Upper lobe of right lung (tissue), 1 donor: ENCODE results near the gene PAX5. TPM values are rescaled to one million over a fixed set of nuclear protein-coding genes. Genes with fewer than 3 reads are reported as not detected.

Experiments used
- ATAC-seq: fragments of 200-7000 bp; cut with Tn5 transposase; one replicate; pipeline ENCODE4 v1.9.1; 2020; ENCODE audit warnings: mild to moderate bottlenecking, moderate library complexity
- DNase-seq: peaks from one replicate; pipeline ENCODE4 v3.0.0-alpha.2; 2020
- H3K27ac ChIP-seq: fragments of 200-600 bp; one replicate; pipeline ENCODE4 v1.8.0; 2022
- H3K27me3 ChIP-seq: fragments of 200-600 bp; one replicate; pipeline ENCODE4 v1.8.0; 2022; ENCODE audit warnings: mild to moderate bottlenecking
- H3K36me3 ChIP-seq: fragments of 200-600 bp; one replicate; pipeline ENCODE4 v1.8.0; 2022
- H3K4me1 ChIP-seq: fragments of 200-600 bp; one replicate; pipeline ENCODE4 v1.8.0; 2022
- H3K4me3 ChIP-seq: fragments of 200-600 bp; one replicate; pipeline ENCODE4 v1.8.0; 2022; ENCODE audit warnings: mild to moderate bottlenecking
- H3K9me3 ChIP-seq: fragments of 200-600 bp; one replicate; pipeline ENCODE4 v1.8.0; 2022
- intact Hi-C: fragments of 100-400 bp; cut with DNase I; formaldehyde crosslinking; loops from one replicate; pipeline ENCODE4 v1.11.0; 2022
- total RNA-seq: library from RNA; stranded (reverse); fragmentation: NEBNext Ultra II Directional; extraction: Animal tissue kit (Norgen Biotek cat#: 25700); gene quantifications from one replicate; pipeline ENCODE4 v1.2.1, GENCODE V29; 2021
- TF ChIP-seq, protein P1 (sequence below): fragments of 200-600 bp; IDR thresholded peaks from one replicate; pipeline ENCODE4 v1.8.0; 2022; ENCODE audit warnings: antibody characterized with exemption
- donor health status: DM: no; HTN: yes; CAD: no; lungs with severe emphysema.

The PAX5 gene
- total RNA-seq, 1 donor from 2014 or later, result 0.23 TPM

DNA sequence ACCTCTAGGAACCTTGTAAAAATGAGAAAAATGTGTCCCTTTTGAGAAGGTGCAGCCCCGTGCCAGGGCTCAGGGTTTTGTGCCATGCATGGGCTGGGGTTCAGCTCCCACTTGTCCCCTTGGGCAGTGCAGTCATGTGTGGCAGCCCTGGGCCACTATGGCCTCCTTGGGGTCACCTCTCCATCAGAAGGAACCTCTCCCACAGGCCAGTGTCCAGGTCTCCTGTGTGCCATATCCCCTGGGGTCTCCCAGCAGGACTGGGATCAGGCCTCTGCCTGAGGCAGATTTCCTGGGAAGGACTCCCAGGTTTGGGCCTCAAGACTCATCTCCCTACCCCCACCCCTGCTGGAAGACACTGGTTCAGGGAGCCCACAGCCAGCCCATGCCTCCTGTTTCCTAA, 189.1 kb downstream of the PAX5 start:
- no peak overlapping the region for H3K4me3 ChIP-seq
- no peaks in the 10 kb centered on the region for H3K4me1 ChIP-seq
- TF ChIP-seq, protein P1, sequence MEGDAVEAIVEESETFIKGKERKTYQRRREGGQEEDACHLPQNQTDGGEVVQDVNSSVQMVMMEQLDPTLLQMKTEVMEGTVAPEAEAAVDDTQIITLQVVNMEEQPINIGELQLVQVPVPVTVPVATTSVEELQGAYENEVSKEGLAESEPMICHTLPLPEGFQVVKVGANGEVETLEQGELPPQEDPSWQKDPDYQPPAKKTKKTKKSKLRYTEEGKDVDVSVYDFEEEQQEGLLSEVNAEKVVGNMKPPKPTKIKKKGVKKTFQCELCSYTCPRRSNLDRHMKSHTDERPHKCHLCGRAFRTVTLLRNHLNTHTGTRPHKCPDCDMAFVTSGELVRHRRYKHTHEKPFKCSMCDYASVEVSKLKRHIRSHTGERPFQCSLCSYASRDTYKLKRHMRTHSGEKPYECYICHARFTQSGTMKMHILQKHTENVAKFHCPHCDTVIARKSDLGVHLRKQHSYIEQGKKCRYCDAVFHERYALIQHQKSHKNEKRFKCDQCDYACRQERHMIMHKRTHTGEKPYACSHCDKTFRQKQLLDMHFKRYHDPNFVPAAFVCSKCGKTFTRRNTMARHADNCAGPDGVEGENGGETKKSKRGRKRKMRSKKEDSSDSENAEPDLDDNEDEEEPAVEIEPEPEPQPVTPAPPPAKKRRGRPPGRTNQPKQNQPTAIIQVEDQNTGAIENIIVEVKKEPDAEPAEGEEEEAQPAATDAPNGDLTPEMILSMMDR, result no peak
- H3K9me3 ChIP-seq, result no peaks in the 10 kb centered on the region
- H3K36me3 ChIP-seq, result no peaks in the 10 kb centered on the region
- H3K27me3 ChIP-seq, result no peaks in the 10 kb centered on the region
- intact Hi-C loops, result no loop called here
- no peak overlapping the region for H3K27ac ChIP-seq
- no peak for ATAC-seq
- DNase-seq, result no peak

DNA sequence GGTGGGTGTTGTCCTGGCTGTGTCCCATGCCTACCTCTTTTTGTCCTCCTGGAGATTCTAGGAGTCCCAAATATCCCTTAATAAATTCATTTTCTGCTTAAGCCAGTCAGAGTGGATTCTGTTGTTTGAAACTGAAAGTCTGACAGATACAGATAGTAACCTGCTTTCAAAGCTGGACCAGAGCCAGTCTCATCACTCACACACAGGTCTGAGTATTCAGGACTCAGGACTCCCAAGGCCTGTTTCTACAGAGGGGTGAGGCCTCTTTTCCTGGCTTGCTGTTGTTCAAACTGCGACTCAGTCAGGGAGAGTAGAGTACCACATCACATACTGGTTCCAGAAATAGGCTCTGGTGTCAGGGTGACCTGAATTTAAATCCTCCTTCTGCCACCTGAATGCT, 190.1 kb downstream of the PAX5 start:
- DNase-seq (no peak), ATAC-seq (no peak)
- no peaks in the 10 kb centered on the region for H3K4me1 ChIP-seq
- H3K4me3 ChIP-seq, result no peak overlapping the region
- H3K27ac ChIP-seq, result no peak overlapping the region
- TF ChIP-seq, protein P1, result no peak
- H3K9me3 ChIP-seq, result no peaks in the 10 kb centered on the region
- intact Hi-C loops, result no loop called here
- H3K36me3 ChIP-seq, result no peaks in the 10 kb centered on the region
- no peaks in the 10 kb centered on the region for H3K27me3 ChIP-seq

DNA sequence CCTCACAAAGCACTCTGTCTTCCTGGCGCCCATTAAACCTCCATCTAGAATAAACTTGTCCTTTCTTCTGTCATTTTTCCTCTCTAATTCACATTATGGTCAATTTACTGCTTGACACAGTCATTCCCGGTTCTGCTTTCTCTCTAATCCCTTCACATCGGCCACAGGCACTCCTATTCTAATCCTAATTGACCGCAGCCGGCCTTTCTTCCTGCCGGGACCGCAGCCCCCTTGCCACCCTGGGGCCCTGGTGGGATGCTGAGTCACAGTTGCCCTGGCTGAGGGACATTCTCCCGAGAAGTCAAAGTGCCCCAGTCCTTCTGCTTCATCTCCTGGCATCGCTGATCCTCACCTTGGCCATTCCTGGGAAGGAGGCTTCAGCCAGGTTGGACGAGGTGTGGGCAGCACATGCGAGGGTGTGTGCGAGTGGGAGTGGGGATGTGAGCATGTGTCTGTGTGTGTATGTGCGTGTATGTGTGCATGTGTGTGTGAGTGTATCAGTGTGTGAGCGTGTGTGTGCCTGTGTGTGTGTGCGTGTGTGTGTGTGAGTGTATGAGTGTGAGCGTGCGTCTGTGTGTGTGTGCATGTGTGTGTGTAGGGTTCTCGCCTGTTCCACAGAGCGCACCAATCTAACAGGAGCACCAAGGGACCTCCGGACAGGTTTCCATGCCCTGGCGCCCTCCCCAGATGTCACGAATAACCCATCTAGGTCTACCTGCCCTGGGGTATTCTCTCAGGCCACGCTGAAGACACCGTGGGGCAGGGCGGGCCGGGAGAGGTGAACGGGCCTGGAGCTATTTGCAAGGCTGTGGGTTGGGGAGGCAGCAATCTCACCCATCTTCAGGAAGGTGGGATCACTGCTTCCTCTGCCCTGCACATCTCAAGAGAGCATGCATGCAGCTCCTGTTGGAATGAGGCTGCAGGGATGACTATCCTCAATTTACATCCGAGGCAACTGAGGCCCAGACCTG, 191.2 kb downstream of the PAX5 start:
- intact Hi-C loops, result no loop called here
- H3K27me3 ChIP-seq, result no peaks in the 10 kb centered on the region
- H3K27ac ChIP-seq, result no peak overlapping the region
- DNase-seq (no peak), ATAC-seq (no peak)
- H3K4me1 ChIP-seq, result no peaks in the 10 kb centered on the region
- TF ChIP-seq, protein P1, result no peak
- H3K9me3 ChIP-seq, result no peaks in the 10 kb centered on the region
- H3K4me3 ChIP-seq, result no peak overlapping the region
- H3K36me3 ChIP-seq, result no peaks in the 10 kb centered on the region

DNA sequence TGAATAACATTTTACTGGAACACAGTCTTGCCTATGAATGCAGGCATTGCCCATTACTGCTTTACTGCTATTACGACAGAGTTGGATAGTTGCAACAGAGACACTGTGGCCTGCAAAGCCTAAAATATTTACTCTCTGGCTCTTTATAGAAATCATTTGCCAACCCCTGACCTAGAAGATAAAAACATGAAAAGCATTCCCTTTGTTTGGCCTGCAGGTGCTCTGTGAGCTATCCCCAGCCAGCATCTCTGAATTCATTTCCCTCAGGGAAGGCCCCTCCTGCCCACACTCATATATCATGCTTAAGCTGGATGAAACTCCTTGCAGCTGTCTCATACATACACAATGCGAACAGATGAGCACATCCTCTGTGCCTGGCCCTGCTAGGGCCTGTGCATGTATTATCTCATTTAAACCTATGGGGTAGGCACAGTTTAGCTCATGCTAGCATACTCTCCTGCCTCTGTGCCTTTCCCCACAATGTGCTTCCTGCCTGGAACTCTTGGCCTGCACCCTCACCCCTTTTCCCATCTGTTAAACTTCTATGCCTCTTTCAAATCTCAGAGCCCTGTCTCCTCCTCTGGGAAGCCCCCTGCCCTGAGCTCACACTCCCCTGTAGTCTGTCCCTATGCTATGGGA, 193.1 kb downstream of the PAX5 start:
- no peak for ATAC-seq
- TF ChIP-seq, protein P1, result no peak

DNA sequence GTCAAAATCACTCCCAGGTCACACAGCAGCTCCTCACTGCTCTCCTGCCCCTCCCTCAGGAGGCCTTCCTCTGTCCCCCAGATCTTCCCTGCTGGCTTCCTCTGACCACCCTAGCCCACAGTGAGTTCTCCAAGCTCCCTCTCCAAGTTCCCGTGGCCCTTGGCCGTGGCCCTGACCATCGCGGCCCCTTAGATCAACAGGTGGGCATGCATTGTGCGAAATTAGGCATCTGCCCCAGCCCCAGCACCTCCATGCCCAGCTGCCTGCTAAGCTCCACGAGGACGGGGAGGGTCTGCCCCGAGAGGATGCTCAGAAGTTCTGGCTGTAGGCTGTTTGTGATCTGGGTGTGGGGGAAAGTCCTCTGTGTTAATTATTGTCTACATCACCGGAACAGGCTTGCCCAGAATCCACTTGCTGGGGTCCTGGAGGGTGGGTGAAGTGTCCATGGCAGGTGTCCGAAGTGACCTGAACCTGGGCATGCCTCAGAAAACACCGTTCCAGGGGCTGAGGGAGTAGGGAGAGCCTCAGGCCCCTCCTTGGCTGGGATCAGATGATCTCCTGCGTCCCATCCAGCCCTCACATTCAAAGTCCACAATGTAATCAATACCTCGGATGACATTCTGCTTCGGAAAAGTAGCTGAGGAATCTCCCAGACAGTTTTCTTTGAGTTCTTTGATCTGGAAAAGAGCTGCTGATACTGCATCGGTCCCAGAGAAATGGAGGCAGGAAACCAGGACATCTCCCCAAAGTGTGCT, 194.8 kb downstream of the PAX5 start:
- Histone ChIP-seq H3K27ac (no peak overlapping the region), H3K27me3 (no peaks in the 10 kb centered on the region), H3K9me3 (no peaks in the 10 kb centered on the region), H3K4me3 (no peak overlapping the region), H3K4me1 (no peaks in the 10 kb centered on the region), H3K36me3 (no peaks in the 10 kb centered on the region)
- intact Hi-C loops, result no loop called here
- ATAC-seq, result no peak
- DNase-seq, result no peak
- TF ChIP-seq, protein P1, result no peak

More for the DNA sequence above, 193.1 kb downstream of the PAX5 start:
- no peak overlapping the region for H3K27ac ChIP-seq
- no peak for DNase-seq
- H3K4me3 ChIP-seq, result no peak overlapping the region
- H3K36me3 ChIP-seq, result no peaks in the 10 kb centered on the region
- no peaks in the 10 kb centered on the region for H3K9me3 ChIP-seq
- no peaks in the 10 kb centered on the region for H3K27me3 ChIP-seq
- intact Hi-C loops, result no loop called here
- H3K4me1 ChIP-seq, result no peaks in the 10 kb centered on the region
